GM18507 (cell line): Measurements from ENCODE around the gene ALPG.
A peak's percentile ranks its signal among the peaks of the same experiment; 100 is the strongest.
"Not testable (repeated sequence)": the region's sequence is repeated elsewhere in the genome, so short reads cannot be mapped to it uniquely, and the experiment has no call there.

ENCODE experiments used
- DNase-seq: peaks from one replicate; pipeline ENCODE4 v3.0.0; 2011; ENCODE audit warnings: low read depth; ENCODE audit not compliant: insufficient read length; ENCODE audit errors: extremely low spot score
- FAIRE-seq: peaks from 2 replicates; lab custom pipeline; 2011; peaks lifted over from hg19 to GRCh38; lab: Jason Lieb, UNC

ALPG gene

DNA sequence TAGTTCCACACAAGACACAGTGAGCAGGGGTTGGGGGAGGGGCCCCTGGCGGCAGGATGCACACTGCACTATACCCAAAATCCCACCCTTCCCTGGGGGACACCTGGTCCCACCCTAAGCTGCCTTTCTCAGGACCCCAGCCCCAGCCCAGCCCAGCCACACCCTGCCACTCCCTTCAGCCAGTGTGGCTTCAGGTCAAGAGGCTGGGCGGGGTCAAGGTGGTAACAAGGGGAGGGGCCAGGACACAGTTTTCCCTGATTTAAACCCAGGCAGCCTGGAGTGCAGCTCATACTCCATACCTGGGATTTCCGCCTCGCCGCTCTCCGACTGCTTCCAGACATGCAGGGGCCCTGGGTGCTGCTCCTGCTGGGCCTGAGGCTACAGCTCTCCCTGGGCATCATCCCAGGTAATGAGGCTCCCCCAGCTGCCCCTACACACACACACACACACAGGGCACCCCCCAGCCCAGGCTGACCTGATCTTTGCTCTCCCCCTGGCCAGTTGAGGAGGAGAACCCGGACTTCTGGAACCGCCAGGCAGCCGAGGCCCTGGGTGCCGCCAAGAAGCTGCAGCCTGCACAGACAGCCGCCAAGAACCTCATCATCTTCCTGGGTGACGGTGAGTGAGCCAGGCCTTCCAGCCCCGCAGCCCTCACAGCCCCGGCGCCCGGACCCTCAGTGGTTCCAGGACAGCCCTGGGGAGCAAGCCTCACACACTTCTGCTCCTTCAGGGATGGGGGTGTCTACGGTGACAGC lies at the start of gene ALPG:
Gene ALPG, plus strand, starts transcription at position 289 of the 755 bp plus-strand sequence. Its CDS starts 51 bp downstream, at position 340.
- no peak for DNase-seq
- no peak for FAIRE-seq

DNA sequence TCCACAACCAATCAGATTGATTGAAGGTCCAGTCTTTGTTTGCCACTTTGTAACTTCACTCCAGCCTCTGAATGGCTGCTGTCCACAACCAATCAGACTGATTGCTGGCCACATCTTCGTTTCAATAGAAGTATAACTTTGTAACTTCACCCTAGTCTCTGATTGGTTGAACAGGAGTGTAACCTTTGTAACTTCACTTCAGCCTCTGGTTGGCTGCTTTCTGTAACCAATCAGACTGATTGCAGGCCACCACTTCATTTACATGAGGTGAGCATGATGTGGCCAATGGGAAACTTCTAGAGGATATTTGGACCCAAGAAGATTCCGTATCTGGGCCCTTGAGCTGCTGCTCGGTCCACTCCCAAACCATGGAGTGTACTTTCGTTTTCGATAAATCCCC lies 45.0 kb upstream of the ALPG start:
- DNase-seq (no peak), FAIRE-seq (no peak)

DNA sequence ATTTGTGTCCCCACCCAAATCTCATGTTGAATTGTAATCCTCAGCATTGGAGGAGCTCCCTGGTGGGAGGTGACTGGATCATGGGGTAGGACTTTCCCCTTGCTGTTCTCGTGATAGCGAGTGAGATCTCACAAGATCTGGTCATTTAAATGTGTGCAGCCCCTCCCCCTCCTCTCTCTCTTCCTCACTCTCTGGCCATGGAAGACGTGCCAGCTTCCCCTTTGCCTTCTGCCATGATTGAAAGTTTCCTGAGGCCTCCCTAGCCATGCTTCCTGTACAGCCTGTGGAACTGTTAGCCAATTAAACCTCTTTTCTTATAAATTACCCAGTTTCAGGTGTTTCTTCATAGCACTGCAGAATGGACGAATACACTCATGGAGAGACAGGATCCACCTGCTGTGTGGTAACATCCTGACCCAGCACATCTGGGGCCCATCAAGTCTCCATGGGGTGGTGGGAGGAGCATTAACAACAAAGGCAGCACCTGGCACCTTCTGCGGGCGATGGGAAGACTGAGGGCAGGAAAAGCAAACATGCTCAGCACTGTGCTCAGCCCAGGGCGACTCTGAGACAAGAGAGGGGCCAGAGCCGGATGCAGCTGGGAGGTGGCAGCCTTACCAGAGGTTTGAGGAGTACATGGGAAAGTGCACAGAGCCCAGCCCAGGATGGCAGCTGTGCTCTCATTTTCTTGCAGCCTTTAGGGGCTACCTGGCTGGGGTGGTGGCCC lies 44.3 kb upstream of the ALPG start:
- FAIRE-seq: no peak
- DNase-seq: no peak

DNA sequence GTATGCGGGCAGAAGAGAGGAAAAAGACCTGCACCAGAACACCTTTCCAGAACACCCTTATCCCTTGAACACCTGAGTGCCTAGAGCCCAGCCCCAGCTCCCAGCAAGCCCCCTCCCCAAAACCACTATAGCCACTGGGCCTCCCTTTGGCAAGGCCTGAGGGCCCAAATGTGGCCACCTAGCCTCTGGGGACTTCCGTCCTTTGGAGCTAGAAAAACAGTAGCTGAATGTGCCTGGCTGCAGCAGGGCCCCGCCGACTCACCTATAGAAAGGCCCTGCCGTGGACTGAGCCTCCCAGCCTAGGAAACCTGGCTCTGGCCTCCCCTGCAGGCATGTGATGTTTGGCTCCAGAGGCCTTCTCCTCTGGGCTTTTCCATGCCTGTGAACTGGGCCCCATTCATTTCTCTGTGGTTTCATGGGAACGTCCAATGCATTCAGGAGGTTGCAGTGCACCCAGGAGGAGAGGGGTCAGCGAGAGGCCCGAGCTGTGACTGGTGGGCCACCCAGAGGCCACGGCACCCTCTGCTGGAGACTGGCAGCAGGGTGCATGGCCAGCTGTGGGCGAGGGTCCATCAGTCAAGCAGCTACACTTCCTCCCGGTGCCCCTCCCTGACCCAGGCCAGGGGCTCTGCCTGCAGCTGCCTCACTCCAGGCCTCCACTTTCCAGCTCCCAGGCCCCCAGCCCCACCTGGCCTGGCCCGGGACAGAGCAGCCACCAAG lies 43.4 kb upstream of the ALPG start:
- not testable (repeated sequence) for DNase-seq, FAIRE-seq

DNA sequence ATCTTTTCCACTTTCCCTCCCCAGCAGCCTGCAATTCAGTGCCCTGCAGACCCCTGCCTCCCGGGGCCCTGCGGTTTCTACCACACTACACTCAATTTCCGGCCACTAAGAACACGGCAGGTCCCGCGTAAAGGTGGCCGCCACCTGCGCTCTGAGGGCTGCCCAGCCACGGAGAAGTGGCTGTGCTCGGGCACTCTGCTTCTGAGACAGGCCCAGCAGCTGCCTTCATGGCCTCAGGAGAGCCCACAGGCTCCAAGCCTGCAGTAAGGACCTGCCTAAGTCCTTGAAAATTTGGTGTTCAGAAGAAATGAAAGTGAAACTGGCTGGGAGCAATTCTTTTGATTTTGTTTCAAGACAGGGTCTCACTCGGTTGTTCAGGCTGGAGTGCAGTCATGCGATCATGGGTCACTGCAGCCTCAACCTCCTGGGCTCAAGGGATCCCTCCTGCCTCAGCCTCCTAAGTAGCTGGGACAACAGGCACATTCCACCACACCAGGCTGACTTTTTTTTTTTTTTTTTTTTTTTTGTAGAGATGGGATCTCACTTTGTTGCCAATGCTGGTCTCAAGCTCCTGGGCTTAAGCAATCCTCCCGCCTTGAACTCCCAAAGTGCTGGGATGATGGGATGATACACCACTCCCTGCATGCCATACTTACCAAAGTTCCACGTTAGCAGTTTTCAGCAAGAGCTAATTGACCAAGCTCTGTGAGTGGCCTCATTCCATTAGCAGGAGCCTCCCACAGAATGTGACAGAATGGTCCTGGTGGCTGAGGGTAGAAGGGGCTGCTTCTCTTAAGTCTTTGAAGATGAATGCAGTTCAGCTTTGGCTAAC lies 42.6 kb upstream of the ALPG start:
- FAIRE-seq (peak; percentile 81), DNase-seq (peak; percentile 37)

DNA sequence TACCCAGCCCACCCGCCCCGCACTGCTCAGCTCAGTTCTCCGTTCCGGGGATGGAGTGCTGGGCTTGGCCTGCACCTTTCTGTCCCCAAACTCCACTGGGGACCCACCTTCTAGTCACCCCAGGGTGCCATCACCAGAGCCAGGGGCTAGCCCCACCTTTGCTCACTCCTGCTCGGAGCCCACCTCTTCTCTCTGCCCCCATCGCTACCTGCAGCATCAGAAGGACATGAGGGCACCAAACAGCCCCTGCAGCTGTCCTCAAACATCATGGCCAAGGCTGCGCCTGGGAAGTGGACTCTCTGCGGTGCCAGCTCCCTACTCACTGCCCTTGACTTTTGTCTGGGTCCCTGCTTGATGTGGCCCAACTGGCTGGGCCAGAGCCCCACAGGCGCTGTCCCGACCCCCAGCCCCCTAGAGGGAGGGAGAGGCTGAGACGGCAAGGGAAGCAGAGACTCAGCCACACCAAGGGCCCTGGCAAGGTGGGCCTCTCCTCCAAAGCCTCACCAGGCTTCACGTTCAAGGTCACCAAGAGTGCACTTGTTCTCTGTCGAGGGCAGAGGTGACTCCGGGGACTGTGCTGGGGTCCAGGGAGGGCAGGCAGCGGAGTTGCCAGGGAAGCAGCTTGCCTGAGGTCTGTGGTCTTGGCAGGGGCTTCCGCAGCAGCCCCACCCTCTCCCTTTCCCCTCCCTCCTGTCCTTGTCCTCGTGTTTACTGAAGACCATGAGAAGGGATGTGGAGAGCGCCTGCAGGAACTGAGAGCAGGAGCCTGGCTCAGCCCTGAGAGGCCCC lies 41.6 kb upstream of the ALPG start:
- DNase-seq, FAIRE-seq: not testable (repeated sequence)

DNA sequence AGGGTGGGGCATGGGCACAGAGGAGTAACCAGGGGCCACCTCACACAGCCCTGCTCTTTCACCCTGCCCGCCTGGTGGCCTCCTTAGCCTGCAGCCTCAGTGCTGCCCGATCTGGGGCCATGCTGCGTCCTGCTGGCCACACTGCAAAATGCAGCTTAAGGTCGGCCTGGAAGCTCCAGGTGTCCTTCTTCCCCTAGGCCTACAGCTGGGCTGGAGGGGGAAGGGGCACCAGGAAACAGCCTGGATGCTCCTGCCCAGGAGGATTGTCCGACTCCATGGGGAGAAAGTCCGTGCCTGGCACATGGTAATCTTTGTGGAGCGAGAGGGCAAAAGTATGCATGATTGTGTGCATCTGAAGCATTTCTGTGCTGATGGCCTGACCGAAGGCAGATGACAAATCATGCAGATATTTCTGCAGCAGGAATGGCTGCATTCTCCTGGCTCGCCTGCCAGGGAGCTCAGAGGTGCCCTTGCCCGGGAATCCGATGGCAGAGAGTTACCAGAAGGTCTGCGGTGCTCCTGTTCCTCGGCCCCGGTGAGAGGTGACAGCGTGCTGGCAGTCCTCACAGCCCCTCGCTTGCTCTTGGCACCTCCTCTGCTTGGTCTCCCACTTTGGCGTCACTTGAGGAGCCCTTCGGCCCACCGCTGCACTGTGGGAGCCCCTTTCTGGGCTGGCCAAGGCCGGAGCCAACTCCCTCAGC lies 40.9 kb upstream of the ALPG start:
- FAIRE-seq (no peak), DNase-seq (no peak)

DNA sequence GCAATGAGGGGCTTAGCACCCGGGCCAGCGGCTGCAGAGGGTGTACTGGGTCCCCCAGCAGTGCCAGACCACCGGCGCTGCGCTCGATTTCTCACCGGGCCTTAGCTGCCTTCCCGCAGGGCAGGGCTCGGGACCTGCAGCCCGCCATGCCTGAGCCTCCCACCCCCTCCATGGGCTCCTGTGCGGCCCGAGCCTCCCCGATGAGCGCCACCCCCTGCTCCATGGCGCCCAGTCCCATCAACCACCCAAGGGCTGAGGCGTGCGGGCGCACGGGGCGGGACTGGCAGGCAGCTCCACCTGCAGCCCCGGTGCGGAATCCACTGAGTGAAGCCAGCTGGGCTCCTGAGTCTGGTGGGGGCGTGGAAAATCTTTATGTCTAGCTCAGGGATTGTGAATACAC lies 40.2 kb upstream of the ALPG start:
- not testable (repeated sequence) for FAIRE-seq, DNase-seq

DNA sequence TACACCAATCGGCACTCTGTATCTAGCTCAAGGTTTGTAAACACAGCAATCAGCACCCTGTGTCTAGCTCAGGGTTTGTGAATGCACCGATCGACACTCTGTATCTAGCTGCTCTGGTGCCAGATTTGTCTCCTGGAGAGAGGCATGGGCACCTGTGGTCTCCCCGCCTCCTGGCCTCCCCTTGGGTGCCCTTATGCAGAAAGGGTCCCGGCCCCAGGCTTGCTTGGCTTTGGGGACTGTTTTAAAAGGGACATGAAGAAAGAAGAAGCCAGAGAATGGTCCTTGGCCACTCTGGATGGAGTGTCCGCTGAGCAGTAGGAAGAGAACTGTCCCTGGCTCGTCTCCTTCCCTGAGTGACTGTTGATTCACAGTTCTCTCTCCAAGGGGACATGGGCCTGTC lies 39.6 kb upstream of the ALPG start:
- no peak for DNase-seq
- FAIRE-seq: no peak

DNA sequence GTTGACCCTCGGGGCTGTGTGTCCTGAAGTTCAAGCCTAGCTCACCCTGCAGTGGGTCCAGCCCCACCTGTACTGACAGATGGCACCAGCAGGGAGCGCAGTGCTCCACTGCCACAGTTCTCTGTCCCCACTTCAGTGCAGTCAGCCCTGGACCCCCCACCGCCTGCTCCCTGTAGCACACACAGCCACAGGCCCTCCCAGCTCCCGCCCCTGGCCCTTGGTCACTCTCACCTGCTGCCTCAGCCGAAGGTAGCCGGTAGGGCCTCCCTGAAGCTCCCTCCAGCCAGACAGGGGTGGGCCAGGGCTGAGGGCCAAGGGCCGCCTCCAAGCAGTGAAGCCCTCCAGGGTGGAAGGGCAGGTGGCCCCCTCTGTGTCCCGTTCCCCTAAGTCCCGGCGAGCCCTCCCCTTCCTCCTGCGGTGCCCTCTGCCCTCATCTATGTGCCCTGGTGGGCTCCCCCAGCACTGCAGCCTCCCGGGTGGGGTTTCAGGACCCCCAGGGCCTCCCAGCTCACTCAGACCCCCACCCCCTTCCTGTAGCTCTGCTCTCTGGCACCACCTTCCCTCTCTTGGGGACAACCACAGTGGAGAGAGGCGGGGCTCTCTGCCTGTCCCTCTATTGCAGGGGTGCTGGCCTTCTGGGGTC lies 38.9 kb upstream of the ALPG start:
- FAIRE-seq (no peak), DNase-seq (no peak)

DNA sequence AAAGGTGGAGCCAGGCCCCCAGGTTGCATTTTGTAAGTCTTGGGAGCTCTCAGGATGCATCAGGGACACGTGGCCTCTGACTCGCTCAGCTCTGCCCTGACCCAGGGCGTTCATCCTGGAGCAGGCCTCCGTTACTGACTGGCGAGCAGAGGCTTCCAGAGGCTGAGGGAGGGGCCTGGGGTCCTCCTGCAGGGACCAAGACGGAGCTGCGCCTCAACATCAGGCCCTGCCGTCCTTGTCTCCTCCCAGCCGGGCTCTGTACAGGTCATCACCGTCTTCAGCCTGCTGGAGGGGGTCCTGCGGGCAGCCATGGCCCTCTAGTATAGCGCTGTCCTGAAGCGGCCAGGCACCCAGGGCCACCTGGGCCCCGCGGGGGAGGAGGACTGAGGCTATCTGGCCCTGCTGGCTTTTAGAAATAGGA lies 38.3 kb upstream of the ALPG start:
- FAIRE-seq (no peak), DNase-seq (no peak)

DNA sequence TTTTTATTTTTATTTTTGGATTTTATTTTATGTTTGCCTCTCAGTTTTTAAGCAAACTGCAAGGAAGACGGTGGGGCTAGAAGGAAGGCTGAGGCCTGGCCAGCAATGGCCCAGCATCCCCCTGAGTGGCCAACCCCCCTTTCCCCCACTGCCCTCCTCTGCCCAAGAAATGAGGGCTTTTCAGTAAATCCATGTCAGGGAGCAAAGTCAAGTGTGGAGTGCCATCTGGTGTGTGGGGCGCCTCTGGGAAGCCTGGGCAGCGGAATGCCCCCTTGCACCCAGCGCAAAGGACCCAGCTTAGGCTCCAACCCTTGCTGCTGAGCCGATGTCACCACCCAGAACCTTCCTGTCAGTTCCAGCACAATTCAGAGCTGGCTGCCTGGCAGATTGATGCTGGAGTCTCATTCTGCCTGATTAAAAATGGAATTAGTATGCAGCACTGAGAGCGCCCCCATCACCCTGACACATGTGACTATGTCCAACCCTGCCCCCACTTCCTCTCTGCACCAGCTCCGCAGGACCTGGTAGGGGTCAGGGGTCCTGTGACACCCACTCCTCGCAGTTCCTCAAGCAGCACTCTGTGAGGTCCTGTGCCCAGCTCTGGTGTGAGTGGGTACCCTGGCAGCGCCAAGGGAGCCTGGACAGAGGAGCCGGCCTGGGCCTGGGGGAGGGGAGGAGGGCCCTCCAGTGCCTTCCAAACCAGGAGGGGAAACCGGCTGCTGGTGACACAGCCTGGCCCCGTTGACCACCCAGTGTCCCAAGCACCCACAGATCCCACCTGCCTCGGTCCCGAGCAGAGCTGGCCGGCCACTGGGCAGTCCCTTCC lies 37.3 kb upstream of the ALPG start:
- no peak for DNase-seq
- FAIRE-seq: no peak

DNA sequence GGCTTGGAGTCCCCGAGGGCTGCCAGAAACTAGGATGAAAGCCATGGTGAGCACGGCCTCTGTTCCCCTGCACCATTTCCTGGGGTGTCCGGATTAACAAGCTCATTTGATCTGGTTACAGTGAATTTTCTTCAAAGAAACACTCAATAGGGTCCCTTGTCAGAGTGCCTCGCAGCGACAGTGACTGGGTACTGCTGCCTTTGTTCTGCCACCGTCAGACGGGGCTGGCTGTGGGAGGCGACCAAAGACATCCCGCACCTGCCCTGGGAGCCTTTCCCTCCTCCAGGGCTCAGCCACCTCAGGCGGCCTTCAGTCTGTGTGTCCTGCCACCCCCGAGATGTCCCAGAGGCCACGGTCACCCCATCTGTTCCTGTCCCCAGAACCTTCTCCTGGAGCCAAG lies 36.6 kb upstream of the ALPG start:
- DNase-seq, FAIRE-seq: not testable (repeated sequence)

DNA sequence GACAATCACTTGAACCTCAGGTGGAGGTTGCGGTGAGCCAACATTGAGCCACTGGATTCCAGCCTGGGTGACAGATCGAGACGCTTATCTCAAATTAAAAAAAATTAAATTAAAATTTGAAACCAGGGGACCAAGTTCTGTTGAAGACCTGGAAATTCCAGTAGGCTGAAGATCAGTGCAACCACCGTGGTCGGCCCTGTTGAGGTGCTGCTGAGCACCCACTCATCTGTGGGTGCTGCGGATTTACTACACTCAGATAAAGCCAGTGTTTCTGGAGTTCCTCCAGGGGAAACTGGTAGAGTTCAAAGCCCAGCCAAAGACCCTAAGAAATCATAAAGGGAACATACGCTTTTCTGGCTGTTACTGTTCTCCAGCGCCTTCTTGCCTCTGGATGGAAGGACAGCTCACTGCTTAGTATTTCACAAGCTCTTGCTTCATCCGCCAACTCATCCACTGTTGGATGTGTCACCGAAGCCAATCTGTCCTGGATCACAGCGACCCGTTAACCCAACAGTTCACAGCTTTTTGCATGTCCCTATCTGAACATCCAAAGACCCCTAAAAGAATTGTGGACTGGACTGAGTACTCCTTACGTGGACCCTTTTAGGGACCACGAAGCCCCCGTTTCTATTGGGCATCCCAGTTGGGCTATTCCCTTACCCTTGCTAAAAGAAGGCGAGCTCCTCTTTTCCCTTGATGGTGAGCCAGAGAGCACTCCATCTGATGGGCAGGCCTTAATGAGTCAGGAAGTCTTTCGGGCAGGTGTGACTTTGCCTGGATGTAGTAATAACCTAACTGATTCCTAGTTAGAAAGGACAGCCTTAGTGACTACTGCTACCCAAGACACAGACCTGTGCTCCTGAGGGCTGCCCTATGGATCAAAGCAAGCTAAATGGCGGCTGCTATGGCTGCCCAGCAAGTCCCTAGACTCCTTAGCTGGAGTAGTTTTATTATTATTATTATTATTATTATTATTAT lies 34.1 kb upstream of the ALPG start:
- DNase-seq (no peak), FAIRE-seq (no peak)

DNA sequence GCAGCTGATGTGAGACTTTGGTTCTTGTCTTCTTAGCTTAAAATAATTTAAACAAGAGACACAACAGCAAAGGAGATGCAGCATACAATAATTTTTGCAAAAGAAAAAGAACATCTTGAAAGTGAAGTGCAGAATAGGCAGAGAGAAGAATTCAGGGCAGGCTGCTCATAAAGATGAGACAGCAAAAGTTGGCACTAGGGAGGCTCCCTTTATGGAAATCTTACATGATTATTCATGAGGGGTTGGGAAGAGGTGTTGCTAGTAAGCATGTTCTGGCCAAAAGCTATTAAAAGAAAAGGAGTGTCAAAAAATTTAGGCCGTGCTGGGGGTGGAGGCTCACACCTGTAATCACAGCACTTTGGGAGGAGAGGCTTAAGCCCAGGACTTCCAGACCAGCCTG lies 32.3 kb upstream of the ALPG start:
- no peak for DNase-seq
- FAIRE-seq: no peak

DNA sequence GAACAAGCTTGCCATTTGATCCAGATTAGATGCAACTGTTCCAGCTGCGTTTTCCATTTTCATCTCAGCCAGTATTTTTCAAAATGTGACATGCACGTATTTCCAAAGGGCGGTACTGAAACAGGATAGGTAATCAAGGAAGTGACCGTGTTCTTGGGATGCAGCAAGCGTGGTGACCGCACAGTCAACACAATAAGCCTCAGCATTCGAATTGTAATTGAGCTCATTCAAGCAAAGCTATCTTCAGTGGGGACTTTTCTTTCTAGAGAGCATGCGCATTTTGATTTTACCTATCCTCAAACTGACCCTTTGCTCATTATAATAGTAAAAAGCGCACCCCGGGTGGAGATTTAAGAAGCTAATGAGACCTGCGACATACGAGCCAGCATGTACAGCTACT lies 31.5 kb upstream of the ALPG start:
- DNase-seq (no peak), FAIRE-seq (no peak)
